ENCODE data around the gene RABL2A.
"Not testable (repeated sequence)": the region's sequence is repeated elsewhere in the genome, so short reads cannot be mapped to it uniquely, and the experiment has no call there.

Gene RABL2A

DNA sequence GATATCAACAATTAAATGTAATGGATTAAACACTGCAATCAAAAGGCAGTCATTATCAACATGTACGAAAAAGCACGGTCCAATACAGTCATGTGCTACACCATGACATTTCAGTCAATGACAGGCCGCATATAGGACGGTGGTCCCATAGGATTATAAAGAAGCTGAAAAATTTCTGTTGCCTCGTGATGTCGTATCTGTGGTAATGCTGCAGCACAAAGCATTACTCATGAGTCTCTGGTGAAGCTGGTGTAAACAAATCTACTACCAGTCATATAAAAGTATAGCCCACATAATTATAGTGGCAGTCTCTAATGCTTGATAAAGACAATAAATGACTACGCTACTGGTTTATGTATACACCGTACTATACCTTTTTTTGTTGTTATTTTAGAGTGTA lies 58.4 kb downstream of the RABL2A start:
- DNase-seq (ENCODE audit: low read depth in 2 of 2): no peak

DNA sequence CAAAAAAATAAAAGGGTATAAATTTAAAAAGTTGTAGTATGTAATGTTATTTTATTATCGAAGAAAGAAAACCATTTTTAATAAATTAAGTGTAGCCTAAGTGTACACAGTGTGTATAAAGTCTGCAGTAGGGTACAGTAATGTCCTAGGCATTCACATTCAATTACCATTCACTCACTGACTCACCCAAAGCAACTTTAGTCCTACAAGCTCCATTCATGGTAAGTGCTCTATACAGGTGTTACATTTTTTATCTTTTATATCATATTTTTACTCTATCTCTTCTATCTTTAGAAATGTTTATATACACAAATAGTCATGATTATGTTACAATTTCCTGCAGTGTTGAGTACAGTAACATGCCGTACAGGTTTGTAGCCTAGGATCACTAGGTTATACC lies 59.5 kb downstream of the RABL2A start:
- DNase-seq (ENCODE audit: low read depth in 2 of 2): no peak

DNA sequence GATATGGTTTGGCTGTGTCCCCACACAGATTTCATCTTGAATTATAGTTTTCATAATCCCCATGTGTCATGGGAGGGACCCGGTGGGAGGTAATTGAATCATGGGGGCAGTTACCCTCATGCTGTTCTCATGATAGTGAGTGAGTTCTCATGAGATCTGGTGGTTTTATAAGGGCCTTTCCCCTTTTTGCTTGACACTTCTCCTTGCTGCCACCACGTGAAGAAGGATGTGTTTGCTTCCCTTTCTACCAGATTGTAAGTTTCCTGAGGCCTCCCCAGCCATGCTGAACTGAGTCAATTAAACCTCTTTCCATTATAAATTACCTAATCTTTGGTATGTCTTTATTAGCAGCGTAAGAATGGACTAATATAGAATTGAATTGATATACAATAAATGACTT lies 63.8 kb downstream of the RABL2A start:
- not testable (repeated sequence) for DNase-seq (ENCODE audit: low read depth in 2 of 2)
